A673 (cell line): ENCODE results near the gene CTDNEP1. TPM values are rescaled to one million over a fixed set of nuclear protein-coding genes. Genes with fewer than 3 reads are reported as not detected.

Experiments used
- Bru-seq: library from RNA; stranded (reverse); fragments of 400-500 nt; gene quantifications from one replicate; lab custom pipeline; 2021; lab: Mats Ljungman, UMichigan
- BruChase-seq, 2 experiments: library from RNA; stranded (reverse); fragments of 400-500 nt; gene quantifications; one replicate each; lab custom pipeline; 2021; lab: Mats Ljungman, UMichigan
- BruUV-seq: library from RNA; stranded (reverse); fragments of 400-500 nt; replicated peaks from 2 replicates; lab custom pipeline; 2021; lab: Mats Ljungman, UMichigan
- CTCF ChIA-PET: fragments of 300-600 bp; sonication (Branson Sonifier 250); formaldehyde crosslinking; loops from one replicate; lab custom pipeline; 2022; ENCODE audit warnings: antibody characterized with exemption; lab: Charles Lee
- POLR2A ChIA-PET: fragments of 300-600 bp; sonication (Branson Sonifier 250); formaldehyde crosslinking; loops from one replicate; lab custom pipeline; 2022; ENCODE audit warnings: antibody characterized with exemption; ENCODE audit not compliant: low non-redundant PET; lab: Charles Lee
- DNase-seq: peaks from one replicate; pipeline ENCODE4 v3.0.0-alpha.2; 2015; ENCODE audit warnings: low spot score
- H3K27ac ChIP-seq: fragments of 200-600 bp; sonication (generic); 2 replicates; pipeline ENCODE4 v1.5.1; 2016; ENCODE audit warnings: mixed run types, low read depth, mild to moderate bottlenecking, mixed read lengths, antibody characterized with exemption, low read length; ENCODE audit not compliant: poor library complexity, severe bottlenecking
- H3K27me3 ChIP-seq: fragments of 200-600 bp; sonication (generic); replicated peaks from 2 replicates; pipeline ENCODE4 v1.6.1; 2017; ENCODE audit warnings: mixed run types, low read depth, mild to moderate bottlenecking, mixed read lengths, antibody characterized with exemption, low read length; ENCODE audit not compliant: insufficient read depth, poor library complexity
- H3K36me3 ChIP-seq: fragments of 200-600 bp; sonication (generic); 2 replicates; pipeline ENCODE4 v1.6.1; 2016; ENCODE audit warnings: mixed run types, mild to moderate bottlenecking, mixed read lengths, antibody characterized with exemption, low read length; ENCODE audit not compliant: insufficient read depth, poor library complexity, severe bottlenecking
- H3K4me1 ChIP-seq: fragments of 200-600 bp; sonication (generic); 2 replicates; pipeline ENCODE4 v1.6.1; 2017; ENCODE audit warnings: mixed run types, mild to moderate bottlenecking, mixed read lengths, antibody characterized with exemption, low read length; ENCODE audit not compliant: insufficient read depth, poor library complexity, severe bottlenecking
- H3K4me3 ChIP-seq: fragments of 200-600 bp; sonication (generic); 2 replicates; pipeline ENCODE4 v1.5.1; 2016; ENCODE audit warnings: low read depth, mixed run types, mild to moderate bottlenecking, mixed read lengths, low read length; ENCODE audit not compliant: poor library complexity, severe bottlenecking
- H3K9me3 ChIP-seq: fragments of 200-600 bp; sonication (generic); 2 replicates; pipeline ENCODE4 v1.6.1; 2016; ENCODE audit warnings: mixed run types, low read depth, mild to moderate bottlenecking, mixed read lengths, antibody characterized with exemption, low read length; ENCODE audit not compliant: poor library complexity, severe bottlenecking
- EZH2 ChIP-seq: fragments of 200-600 bp; sonication (generic); IDR thresholded peaks from 2 replicates; pipeline ENCODE4 v1.6.1; 2017; ENCODE audit warnings: borderline replicate concordance, low read depth, mild to moderate bottlenecking, mixed read lengths, antibody characterized with exemption, low read length; ENCODE audit not compliant: poor library complexity, severe bottlenecking
- intact Hi-C: fragments of 100-400 bp; cut with micrococcal nuclease; formaldehyde crosslinking; loops from one replicate; pipeline ENCODE4 v1.10.0; 2022; ENCODE audit not compliant: unreplicated experiment
- long read RNA-seq: library from polyadenylated mRNA; stranded (forward); transcript quantifications from one replicate; pipeline ENCODE4 v2.0.0, GENCODE V29; 2022
- total RNA-seq: library from RNA; stranded (reverse); gene quantifications from 2 replicates; pipeline ENCODE4 v1.2.3, GENCODE V29; 2021
- TF ChIP-seq, protein P1 (sequence below): fragments of 300-800, 200-600 bp; sonication (generic); conservative IDR thresholded peaks from 2 replicates; pipeline ENCODE4 v1.5.1; 2017; ENCODE audit warnings: low read depth, mild to moderate bottlenecking, antibody characterized with exemption, low read length, moderate library complexity, mixed read lengths

The CTDNEP1 gene
- total RNA-seq (175 and 179 TPM in 2 replicates), Bru-seq, nascent RNA (percentile 84 among the genes with signal in this experiment), BruChase-seq, experiment 1, labeled RNA remaining after a 2-hour chase (percentile 92 among the genes with signal in this experiment), BruChase-seq, experiment 2, labeled RNA remaining after a 6-hour chase (percentile 98 among the genes with signal in this experiment)
- long read RNA-seq, transcript CTDNEP1-210 (8 exons, 1,708 nt), result major isoform, 69 of 94 reads
- long read RNA-seq, transcript CTDNEP1-208 (9 exons, 1,724 nt), result minor isoform, 6 of 94 reads
- long read RNA-seq, partial matches to known transcripts, result 2 of 94 reads
- long read RNA-seq, other reads (novel, unspliced or antisense), result 17 of 94 reads

DNA sequence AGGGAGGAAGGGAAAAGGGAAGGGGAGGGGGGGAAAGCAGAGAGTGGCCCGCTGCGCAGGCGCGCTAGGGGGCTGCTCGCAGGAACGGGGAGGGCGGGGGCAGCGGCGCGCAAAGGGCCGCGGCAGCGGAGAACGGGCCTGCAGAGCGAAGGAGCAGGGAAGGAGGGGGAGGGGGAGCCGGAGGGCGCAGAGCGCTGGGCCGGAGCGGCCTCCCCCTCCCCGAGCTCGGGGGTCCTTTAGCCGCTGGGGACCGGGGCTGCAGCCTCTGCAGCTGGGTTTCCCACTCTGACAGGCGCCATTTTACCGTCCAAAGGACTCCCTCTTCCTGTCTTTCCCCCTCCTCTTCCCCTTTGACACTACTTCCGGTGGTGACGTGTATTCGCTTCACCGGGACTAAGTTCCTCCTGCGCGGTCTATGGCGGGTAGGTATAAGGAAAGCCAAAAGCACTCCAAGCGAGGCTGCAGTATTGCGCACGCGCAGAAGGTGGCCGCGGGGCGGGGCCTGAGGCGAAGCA lies at the start of gene CTDNEP1:
Gene CTDNEP1 (minus strand): TSS at position 74 of the 515 bp plus-strand sequence. CDS start 438 bp downstream, outside the sequence.
- H3K27ac ChIP-seq, result peak within 1 kb of the TSS; percentile 98

DNA sequence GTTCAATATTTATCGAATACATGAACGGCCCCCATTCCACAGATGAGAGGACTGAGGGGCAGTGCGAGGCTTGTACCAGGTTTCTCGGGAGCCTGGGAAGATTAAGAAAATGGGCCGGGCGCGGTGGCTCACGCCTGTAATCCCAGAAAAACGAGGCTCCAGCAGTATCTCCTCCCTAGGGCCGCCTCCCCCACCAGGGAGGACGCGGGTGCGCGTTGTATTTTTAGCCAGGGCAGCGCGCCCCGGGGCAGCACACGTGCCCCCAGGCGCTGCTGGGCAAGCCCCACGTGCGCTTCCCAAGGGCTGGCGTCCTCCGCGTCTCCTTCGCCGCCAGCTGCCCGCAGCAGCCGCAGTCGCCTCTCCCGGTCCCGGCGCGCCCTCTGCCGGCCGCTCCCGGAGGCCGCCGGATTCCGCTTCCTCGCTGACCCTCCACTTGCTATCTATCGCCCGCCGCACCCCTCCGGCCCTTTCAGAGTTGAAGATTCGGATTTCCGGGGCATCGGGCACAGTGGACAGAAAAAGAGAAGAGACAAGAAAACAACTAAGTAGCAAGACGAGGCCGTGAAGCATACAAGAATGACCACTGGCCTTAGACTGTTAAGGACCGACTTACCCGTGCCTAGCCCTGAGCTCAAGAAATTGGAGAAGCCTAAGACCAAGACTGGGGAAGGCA lies 44.8 kb upstream of the CTDNEP1 start:
- no peaks in the 10 kb centered on the region for H3K27me3 ChIP-seq
- H3K4me1 ChIP-seq, result peaks cover 22% of the 10 kb centered on the region
- no peak overlapping the region for H3K27ac ChIP-seq
- ChIA-PET POLR2A (interaction anchor here (0.6 kb wide), 2 partner anchors 158 to 184 kb away, joined by 3 to 4 read pairs; no protein-coding TSS in a partner anchor), CTCF (interaction anchor here (0.8 to 2.0 kb wide), 8 partner anchors 12 to 250 kb away, joined by 3 to 30 read pairs (median 6); partner anchors contain the start of genes DVL2, NEURL4 and SLC2A4)
- no TSS peak for BruUV-seq
- intact Hi-C loops, result loop anchor here (1.0 to 5.0 kb wide), 3 partner anchors 15 to 250 kb away; partner anchors contain the start of gene SLC2A4
- H3K9me3 ChIP-seq, result no peaks in the 10 kb centered on the region
- H3K4me3 ChIP-seq, result peak overlapping the region; percentile 24
- TF ChIP-seq, protein P1, sequence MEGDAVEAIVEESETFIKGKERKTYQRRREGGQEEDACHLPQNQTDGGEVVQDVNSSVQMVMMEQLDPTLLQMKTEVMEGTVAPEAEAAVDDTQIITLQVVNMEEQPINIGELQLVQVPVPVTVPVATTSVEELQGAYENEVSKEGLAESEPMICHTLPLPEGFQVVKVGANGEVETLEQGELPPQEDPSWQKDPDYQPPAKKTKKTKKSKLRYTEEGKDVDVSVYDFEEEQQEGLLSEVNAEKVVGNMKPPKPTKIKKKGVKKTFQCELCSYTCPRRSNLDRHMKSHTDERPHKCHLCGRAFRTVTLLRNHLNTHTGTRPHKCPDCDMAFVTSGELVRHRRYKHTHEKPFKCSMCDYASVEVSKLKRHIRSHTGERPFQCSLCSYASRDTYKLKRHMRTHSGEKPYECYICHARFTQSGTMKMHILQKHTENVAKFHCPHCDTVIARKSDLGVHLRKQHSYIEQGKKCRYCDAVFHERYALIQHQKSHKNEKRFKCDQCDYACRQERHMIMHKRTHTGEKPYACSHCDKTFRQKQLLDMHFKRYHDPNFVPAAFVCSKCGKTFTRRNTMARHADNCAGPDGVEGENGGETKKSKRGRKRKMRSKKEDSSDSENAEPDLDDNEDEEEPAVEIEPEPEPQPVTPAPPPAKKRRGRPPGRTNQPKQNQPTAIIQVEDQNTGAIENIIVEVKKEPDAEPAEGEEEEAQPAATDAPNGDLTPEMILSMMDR, result peak; percentile 94
- TF ChIP-seq EZH2, result no peak
- no peaks in the 10 kb centered on the region for H3K36me3 ChIP-seq
- peak; percentile 85 for DNase-seq

More for the DNA sequence above, at the start of gene CTDNEP1:
- peaks cover 23% of the 10 kb centered on the region for H3K36me3 ChIP-seq
- DNase-seq, result peak; percentile 100
- BruUV-seq, result no TSS peak
- peak within 1 kb of the TSS; percentile 74 for H3K4me3 ChIP-seq
- POLR2A ChIA-PET, result interaction anchor here (0.6 kb wide), 3 partner anchors 9 to 232 kb away, joined by 3 to 5 read pairs (median 3); partner anchors contain the start of gene GABARAP
- CTCF ChIA-PET, result no interaction called here
- peaks cover 17% of the 10 kb centered on the region for H3K4me1 ChIP-seq
- TF ChIP-seq EZH2, result no peak
- TF ChIP-seq, protein P1, result no peak
- no peaks in the 10 kb centered on the region for H3K27me3 ChIP-seq
- no peaks in the 10 kb centered on the region for H3K9me3 ChIP-seq
- intact Hi-C loops, result loop anchor here (1.0 to 5.0 kb wide), 2 partner anchors 8 to 56 kb away; partner anchors contain the start of gene EIF5A
